HEK293 (cell line): ENCODE measurements around the gene POLR1B.

Experiments
- CTCF ChIA-PET: fragments of 350-600 bp; formaldehyde crosslinking; extraction: SDS; loops from one replicate; lab custom pipeline; 2021; ENCODE audit warnings: antibody characterized with exemption; lab: Yijun Ruan, JAX
- POLR2A ChIA-PET: fragments of 300-600 bp; formaldehyde crosslinking; extraction: SDS; loops from one replicate; lab custom pipeline; 2020; ENCODE audit warnings: antibody characterized with exemption, inconsistent platforms; lab: Yijun Ruan, JAX
- H3K27ac ChIP-seq: fragments of 200-500 bp; sonication (Bioruptor generic); 2 replicates; pipeline ENCODE4 v1.5.1; 2014; ENCODE audit warnings: low read depth, low read length, control low read depth, inconsistent platforms; ENCODE audit errors: extremely low read depth
- H3K36me3 ChIP-seq, 2 experiments: fragments of 200-500 bp in 1 of 2; sonication (Bioruptor generic) in 1 of 2; 1 replicate in 1 of 2; 2 replicates in 1 of 2; pipeline ENCODE4 v1.5.1; 2014 to 2017; ENCODE audit warnings: inconsistent platforms in 2 of 2, low read length in 2 of 2; ENCODE audit not compliant: control insufficient read depth in 2 of 2, insufficient read depth in 1 of 2
- H3K4me1 ChIP-seq: fragments of 200-500 bp; sonication (Bioruptor generic); 2 replicates; pipeline ENCODE4 v1.5.1; 2014; ENCODE audit warnings: mild to moderate bottlenecking, low read length, inconsistent platforms; ENCODE audit not compliant: control insufficient read depth, insufficient read depth
- H3K4me3 ChIP-seq: 2 replicates; pipeline ENCODE4 v1.5.1; 2011; ENCODE audit warnings: low read depth, mild to moderate bottlenecking, control low read depth, low read length, moderate library complexity
- H3K9me3 ChIP-seq: fragments of 200-500 bp; sonication (Bioruptor generic); 2 replicates; pipeline ENCODE4 v1.5.1; 2014; ENCODE audit warnings: low read depth, low read length, inconsistent platforms; ENCODE audit not compliant: control insufficient read depth, insufficient read depth
- HOXA7 ChIP-seq: sonication (generic); formaldehyde crosslinking; IDR thresholded peaks from 2 replicates; pipeline ENCODE4 v1.8.1; 2022; ENCODE audit warnings: missing genetic modification reagents, borderline replicate concordance
- KLF16 ChIP-seq: fragments of 450-650 bp; formaldehyde crosslinking; IDR thresholded peaks from 2 replicates; pipeline ENCODE4 v1.5.1; 2017; ENCODE audit warnings: missing biosample characterization, missing genetic modification characterization
- REPIN1 ChIP-seq: fragments of 450-650 bp; formaldehyde crosslinking; IDR thresholded peaks from 2 replicates; pipeline ENCODE4 v1.5.1; 2017; ENCODE audit warnings: missing biosample characterization, missing genetic modification characterization, low read depth
- SETDB1 ChIP-seq: IDR thresholded peaks from one replicate; pipeline ENCODE4 v1.6.1; 2017; ENCODE audit warnings: mild to moderate bottlenecking, low read length, moderate library complexity, mixed read lengths; ENCODE audit not compliant: insufficient read length
- WT1 ChIP-seq: fragments of 450-650 bp; formaldehyde crosslinking; IDR thresholded peaks from 2 replicates; pipeline ENCODE4 v1.5.1; 2016; ENCODE audit warnings: missing biosample characterization, missing genetic modification characterization
- ZBTB17 ChIP-seq: fragments of 450-650 bp; formaldehyde crosslinking; IDR thresholded peaks from 2 replicates; pipeline ENCODE4 v1.5.1; 2016; ENCODE audit warnings: missing biosample characterization, missing genetic modification characterization
- ZBTB8A ChIP-seq: fragments of 450-650 bp; formaldehyde crosslinking; IDR thresholded peaks from 2 replicates; pipeline ENCODE4 v1.5.1; 2016; ENCODE audit warnings: missing biosample characterization, missing genetic modification characterization
- ZNF121 ChIP-seq: fragments of 450-650 bp; formaldehyde crosslinking; IDR thresholded peaks from 2 replicates; pipeline ENCODE4 v1.5.1; 2016; ENCODE audit warnings: missing biosample characterization, missing genetic modification characterization
- ZNF302 ChIP-seq: fragments of 450-650 bp; formaldehyde crosslinking; IDR thresholded peaks from 2 replicates; pipeline ENCODE4 v1.5.1; 2016; ENCODE audit warnings: missing biosample characterization, missing genetic modification characterization, low read depth
- ZNF311 ChIP-seq: fragments of 450-650 bp; formaldehyde crosslinking; IDR thresholded peaks from 2 replicates; pipeline ENCODE4 v1.5.1; 2017; ENCODE audit warnings: missing biosample characterization, missing genetic modification characterization, borderline replicate concordance
- ZNF341 ChIP-seq: fragments of 450-650 bp; formaldehyde crosslinking; IDR thresholded peaks from 2 replicates; pipeline ENCODE4; 2016; ENCODE audit warnings: low read depth, missing biosample characterization, missing genetic modification characterization
- ZNF501 ChIP-seq: fragments of 450-650 bp; formaldehyde crosslinking; IDR thresholded peaks from 2 replicates; pipeline ENCODE4 v1.5.1; 2016; ENCODE audit warnings: missing biosample characterization, missing genetic modification characterization
- ZNF654 ChIP-seq: fragments of 450-650 bp; formaldehyde crosslinking; IDR thresholded peaks from 2 replicates; pipeline ENCODE4 v1.5.1; 2016; ENCODE audit warnings: low read depth, missing biosample characterization, missing genetic modification characterization
- ZSCAN23 ChIP-seq: fragments of 450-650 bp; formaldehyde crosslinking; IDR thresholded peaks from 2 replicates; pipeline ENCODE4 v1.5.1; 2016; ENCODE audit warnings: missing biosample characterization, missing genetic modification characterization
- TF ChIP-seq, protein P1 (sequence below): fragments of 450-650 bp; formaldehyde crosslinking; IDR thresholded peaks from 2 replicates; pipeline ENCODE4 v1.5.1; 2017; ENCODE audit warnings: missing biosample characterization, missing genetic modification characterization
- TF ChIP-seq, protein P2 (sequence below): fragments of 450-650 bp; formaldehyde crosslinking; IDR thresholded peaks from 2 replicates; pipeline ENCODE4 v1.5.1; 2016; ENCODE audit warnings: missing biosample characterization, missing genetic modification characterization
- TF ChIP-seq, protein P3 (sequence below): fragments of 450-650 bp; formaldehyde crosslinking; IDR thresholded peaks from 2 replicates; pipeline ENCODE4 v1.5.1; 2016; ENCODE audit warnings: missing biosample characterization, missing genetic modification characterization
- TF ChIP-seq, protein P4 (sequence below): fragments of 450-650 bp; formaldehyde crosslinking; IDR thresholded peaks from 2 replicates; pipeline ENCODE4 v1.5.1; 2016; ENCODE audit warnings: missing biosample characterization, missing genetic modification characterization, borderline replicate concordance

The POLR1B gene

DNA sequence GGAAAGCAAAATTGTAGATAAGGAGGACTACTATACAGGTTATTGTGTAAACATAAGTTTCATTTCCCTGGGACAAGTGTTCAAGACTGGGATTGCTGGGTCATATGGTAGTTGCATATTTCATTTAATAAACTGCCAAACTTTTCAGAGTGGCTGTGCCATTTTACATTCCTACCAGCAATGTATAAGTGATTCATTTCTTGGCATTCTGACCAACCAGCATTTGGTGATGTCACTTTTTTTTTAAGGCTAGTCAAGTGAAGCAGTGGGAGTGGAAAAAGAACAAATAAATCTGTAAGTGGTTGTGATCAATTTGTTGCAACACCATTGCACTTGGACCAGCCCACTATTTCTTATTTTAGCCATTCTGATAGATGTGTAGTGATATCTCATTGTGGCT is 37.0 kb downstream of the POLR1B start (continued):
- TF ChIP-seq, protein P1, sequence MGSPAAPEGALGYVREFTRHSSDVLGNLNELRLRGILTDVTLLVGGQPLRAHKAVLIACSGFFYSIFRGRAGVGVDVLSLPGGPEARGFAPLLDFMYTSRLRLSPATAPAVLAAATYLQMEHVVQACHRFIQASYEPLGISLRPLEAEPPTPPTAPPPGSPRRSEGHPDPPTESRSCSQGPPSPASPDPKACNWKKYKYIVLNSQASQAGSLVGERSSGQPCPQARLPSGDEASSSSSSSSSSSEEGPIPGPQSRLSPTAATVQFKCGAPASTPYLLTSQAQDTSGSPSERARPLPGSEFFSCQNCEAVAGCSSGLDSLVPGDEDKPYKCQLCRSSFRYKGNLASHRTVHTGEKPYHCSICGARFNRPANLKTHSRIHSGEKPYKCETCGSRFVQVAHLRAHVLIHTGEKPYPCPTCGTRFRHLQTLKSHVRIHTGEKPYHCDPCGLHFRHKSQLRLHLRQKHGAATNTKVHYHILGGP (tag by site-specific recombination), result no peak
- TF ChIP-seq ZSCAN23, result no peak
- TF ChIP-seq, all 188 proteins: peak for 7

DNA sequence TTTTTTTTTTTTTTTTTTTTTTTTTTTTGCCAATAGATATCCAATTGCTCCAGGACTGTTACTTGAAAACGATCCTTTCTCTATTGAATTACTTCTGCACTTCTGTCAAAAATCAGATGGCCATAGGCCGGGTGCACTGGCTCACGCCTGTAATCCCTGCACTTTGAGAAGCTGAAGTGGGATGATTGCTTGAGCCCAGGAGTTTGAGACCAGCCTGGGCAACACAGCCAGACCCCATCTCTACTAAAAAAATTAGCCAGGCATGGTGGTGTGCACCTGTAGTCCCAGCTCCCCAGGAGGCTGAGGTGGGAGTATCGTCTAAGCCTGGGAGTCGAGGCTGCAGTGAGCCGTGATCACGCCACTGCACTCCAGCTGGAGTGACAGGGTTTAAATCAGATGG is 37.8 kb downstream of the POLR1B start:
- H3K36me3 ChIP-seq, result peaks cover 9 to 20% of the 10 kb centered on the region in 2 experiments
- no peak overlapping the region for H3K27ac ChIP-seq
- ChIA-PET CTCF (interaction anchor here (0.5 kb wide), 1 partner anchor 358 kb away, joined by 3 read pairs; no protein-coding TSS in a partner anchor), POLR2A (interaction anchor here (0.7 kb wide), 1 partner anchor 22 kb away, joined by 6 read pairs; no protein-coding TSS in a partner anchor)
- peaks cover 2% of the 10 kb centered on the region for H3K4me1 ChIP-seq
- no peak overlapping the region for H3K4me3 ChIP-seq
- TF ChIP-seq ZNF341 (tag by site-specific recombination) (no peak), ZNF121 (tag by site-specific recombination) (0 out of 2 replicates have a peak, but pooled peaks have one; percentile 36), WT1 (tag by site-specific recombination) (no peak), KLF16 (no peak), SETDB1 (no peak)
- TF ChIP-seq, protein P2, sequence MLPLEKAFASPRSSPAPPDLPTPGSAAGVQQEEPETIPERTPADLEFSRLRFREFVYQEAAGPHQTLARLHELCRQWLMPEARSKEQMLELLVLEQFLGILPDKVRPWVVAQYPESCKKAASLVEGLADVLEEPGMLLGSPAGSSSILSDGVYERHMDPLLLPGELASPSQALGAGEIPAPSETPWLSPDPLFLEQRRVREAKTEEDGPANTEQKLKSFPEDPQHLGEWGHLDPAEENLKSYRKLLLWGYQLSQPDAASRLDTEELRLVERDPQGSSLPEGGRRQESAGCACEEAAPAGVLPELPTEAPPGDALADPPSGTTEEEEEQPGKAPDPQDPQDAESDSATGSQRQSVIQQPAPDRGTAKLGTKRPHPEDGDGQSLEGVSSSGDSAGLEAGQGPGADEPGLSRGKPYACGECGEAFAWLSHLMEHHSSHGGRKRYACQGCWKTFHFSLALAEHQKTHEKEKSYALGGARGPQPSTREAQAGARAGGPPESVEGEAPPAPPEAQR (tag by site-specific recombination), result no peak
- no peaks in the 10 kb centered on the region for H3K9me3 ChIP-seq

DNA sequence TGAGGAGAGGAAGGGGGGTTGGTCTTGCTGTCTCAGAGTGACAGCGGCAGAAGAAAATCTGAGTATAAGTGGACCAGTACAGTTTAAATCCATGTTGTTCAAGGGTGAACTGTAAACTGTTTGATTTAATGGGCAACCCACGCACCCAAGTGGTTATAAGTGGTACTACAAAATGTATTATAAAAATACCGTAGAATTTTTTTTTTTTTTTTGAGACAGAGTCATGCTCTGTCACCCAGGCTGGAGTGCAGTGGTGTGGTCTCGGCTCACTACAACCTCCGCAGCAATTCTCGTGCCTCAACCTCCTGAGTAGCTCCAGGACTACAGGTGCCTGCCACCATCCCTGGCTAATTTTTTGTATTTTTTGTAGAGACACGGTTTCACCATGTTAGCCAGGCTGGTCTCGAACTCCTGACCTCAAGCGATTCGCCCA is 40.1 kb downstream of the POLR1B start:
- TF ChIP-seq ZNF654 (peak; percentile 63), ZNF302 (tag by site-specific recombination) (no peak)
- Histone ChIP-seq H3K36me3 (peaks cover 4 to 13% of the 10 kb centered on the region in 2 experiments; a peak in 2 of 3 replicates), H3K9me3 (no peaks in the 10 kb centered on the region), H3K4me3 (no peak overlapping the region), H3K27ac (no peak overlapping the region), H3K4me1 (peaks cover 4% of the 10 kb centered on the region)
- ChIA-PET CTCF (interaction anchor here (0.6 to 1.7 kb wide), 4 partner anchors 17 to 154 kb away, joined by 3 to 4 read pairs (median 4); no protein-coding TSS in a partner anchor), POLR2A (no interaction called here)

DNA sequence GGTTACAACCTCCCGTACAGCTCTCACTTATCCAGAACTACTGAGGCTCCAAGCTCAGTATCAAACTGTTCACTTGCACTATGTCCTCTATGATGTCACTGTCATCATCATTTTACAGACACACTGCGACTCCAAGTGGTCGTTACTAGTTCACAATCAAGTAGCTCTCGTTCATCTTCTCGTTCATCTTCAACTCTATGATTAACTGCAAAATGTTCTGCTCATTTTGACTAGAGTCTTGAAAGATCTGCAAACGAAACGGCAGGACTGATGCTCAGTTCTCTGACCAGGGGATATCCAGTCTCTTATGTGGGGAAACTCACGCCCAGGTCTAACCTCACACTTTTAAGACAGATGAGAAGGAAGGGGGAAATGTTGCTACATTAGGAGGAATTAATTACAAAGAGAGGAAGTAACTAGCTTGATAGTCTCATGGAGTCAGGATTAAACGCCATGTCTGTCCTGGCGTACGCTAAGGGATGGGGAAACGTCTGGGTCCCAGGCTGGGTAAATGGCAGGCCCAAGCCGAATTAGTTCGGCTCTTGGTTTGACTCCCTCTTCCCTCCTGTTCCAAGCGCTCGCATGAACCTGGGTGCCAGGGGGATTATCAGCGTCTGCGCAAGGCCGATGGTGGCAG is 41.4 kb downstream of the POLR1B start:
- peaks cover 4% of the 10 kb centered on the region for H3K4me1 ChIP-seq
- CTCF ChIA-PET, result interaction anchor here (0.6 to 2.0 kb wide), 8 partner anchors 16 to 696 kb away, joined by 3 to 6 read pairs (median 4); no protein-coding TSS in a partner anchor
- peak overlapping the region; percentile 86 for H3K27ac ChIP-seq
- POLR2A ChIA-PET, result interaction anchor here (1.5 kb wide), 1 partner anchor 109 kb away, joined by 4 read pairs; no protein-coding TSS in a partner anchor
- H3K36me3 ChIP-seq, result peaks cover 4 to 24% of the 10 kb centered on the region in 2 experiments; a peak in 2 of 3 replicates
- no peaks in the 10 kb centered on the region for H3K9me3 ChIP-seq
- H3K4me3 ChIP-seq, result peak overlapping the region; percentile 75
- TF ChIP-seq ZNF501, result no peak
- TF ChIP-seq WT1 (tag by site-specific recombination), result no peak
- TF ChIP-seq, protein P3, sequence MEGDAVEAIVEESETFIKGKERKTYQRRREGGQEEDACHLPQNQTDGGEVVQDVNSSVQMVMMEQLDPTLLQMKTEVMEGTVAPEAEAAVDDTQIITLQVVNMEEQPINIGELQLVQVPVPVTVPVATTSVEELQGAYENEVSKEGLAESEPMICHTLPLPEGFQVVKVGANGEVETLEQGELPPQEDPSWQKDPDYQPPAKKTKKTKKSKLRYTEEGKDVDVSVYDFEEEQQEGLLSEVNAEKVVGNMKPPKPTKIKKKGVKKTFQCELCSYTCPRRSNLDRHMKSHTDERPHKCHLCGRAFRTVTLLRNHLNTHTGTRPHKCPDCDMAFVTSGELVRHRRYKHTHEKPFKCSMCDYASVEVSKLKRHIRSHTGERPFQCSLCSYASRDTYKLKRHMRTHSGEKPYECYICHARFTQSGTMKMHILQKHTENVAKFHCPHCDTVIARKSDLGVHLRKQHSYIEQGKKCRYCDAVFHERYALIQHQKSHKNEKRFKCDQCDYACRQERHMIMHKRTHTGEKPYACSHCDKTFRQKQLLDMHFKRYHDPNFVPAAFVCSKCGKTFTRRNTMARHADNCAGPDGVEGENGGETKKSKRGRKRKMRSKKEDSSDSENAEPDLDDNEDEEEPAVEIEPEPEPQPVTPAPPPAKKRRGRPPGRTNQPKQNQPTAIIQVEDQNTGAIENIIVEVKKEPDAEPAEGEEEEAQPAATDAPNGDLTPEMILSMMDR (tag by site-specific recombination), result peak; percentile 37; the same call in 1 of the 2 replicates
- TF ChIP-seq HOXA7 (CRISPR knock-in tag), result no peak
- TF ChIP-seq REPIN1 (tag by site-specific recombination), result no peak
- no peak for TF ChIP-seq ZBTB8A
- TF ChIP-seq ZSCAN23, result no peak
- no peak for TF ChIP-seq ZNF311 (tag by site-specific recombination)
- TF ChIP-seq ZBTB17 (tag by site-specific recombination), result no peak
- TF ChIP-seq, protein P4, sequence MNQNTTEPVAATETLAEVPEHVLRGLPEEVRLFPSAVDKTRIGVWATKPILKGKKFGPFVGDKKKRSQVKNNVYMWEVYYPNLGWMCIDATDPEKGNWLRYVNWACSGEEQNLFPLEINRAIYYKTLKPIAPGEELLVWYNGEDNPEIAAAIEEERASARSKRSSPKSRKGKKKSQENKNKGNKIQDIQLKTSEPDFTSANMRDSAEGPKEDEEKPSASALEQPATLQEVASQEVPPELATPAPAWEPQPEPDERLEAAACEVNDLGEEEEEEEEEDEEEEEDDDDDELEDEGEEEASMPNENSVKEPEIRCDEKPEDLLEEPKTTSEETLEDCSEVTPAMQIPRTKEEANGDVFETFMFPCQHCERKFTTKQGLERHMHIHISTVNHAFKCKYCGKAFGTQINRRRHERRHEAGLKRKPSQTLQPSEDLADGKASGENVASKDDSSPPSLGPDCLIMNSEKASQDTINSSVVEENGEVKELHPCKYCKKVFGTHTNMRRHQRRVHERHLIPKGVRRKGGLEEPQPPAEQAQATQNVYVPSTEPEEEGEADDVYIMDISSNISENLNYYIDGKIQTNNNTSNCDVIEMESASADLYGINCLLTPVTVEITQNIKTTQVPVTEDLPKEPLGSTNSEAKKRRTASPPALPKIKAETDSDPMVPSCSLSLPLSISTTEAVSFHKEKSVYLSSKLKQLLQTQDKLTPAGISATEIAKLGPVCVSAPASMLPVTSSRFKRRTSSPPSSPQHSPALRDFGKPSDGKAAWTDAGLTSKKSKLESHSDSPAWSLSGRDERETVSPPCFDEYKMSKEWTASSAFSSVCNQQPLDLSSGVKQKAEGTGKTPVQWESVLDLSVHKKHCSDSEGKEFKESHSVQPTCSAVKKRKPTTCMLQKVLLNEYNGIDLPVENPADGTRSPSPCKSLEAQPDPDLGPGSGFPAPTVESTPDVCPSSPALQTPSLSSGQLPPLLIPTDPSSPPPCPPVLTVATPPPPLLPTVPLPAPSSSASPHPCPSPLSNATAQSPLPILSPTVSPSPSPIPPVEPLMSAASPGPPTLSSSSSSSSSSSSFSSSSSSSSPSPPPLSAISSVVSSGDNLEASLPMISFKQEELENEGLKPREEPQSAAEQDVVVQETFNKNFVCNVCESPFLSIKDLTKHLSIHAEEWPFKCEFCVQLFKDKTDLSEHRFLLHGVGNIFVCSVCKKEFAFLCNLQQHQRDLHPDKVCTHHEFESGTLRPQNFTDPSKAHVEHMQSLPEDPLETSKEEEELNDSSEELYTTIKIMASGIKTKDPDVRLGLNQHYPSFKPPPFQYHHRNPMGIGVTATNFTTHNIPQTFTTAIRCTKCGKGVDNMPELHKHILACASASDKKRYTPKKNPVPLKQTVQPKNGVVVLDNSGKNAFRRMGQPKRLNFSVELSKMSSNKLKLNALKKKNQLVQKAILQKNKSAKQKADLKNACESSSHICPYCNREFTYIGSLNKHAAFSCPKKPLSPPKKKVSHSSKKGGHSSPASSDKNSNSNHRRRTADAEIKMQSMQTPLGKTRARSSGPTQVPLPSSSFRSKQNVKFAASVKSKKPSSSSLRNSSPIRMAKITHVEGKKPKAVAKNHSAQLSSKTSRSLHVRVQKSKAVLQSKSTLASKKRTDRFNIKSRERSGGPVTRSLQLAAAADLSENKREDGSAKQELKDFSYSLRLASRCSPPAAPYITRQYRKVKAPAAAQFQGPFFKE, result no peak
